ENCODE measurements around the gene ITPRIP.

- no peak for TF ChIP-seq EP300 (IDR thresholded peaks at IDR 0.05; ENCODE audit: low read depth)
- TF ChIP-seq, protein P1, sequence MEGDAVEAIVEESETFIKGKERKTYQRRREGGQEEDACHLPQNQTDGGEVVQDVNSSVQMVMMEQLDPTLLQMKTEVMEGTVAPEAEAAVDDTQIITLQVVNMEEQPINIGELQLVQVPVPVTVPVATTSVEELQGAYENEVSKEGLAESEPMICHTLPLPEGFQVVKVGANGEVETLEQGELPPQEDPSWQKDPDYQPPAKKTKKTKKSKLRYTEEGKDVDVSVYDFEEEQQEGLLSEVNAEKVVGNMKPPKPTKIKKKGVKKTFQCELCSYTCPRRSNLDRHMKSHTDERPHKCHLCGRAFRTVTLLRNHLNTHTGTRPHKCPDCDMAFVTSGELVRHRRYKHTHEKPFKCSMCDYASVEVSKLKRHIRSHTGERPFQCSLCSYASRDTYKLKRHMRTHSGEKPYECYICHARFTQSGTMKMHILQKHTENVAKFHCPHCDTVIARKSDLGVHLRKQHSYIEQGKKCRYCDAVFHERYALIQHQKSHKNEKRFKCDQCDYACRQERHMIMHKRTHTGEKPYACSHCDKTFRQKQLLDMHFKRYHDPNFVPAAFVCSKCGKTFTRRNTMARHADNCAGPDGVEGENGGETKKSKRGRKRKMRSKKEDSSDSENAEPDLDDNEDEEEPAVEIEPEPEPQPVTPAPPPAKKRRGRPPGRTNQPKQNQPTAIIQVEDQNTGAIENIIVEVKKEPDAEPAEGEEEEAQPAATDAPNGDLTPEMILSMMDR (IDR thresholded peaks at IDR 0.05), result no peak
- TF ChIP-seq POLR2AphosphoS5 (IDR thresholded peaks at IDR 0.05), result no peak
- no peak for TF ChIP-seq POLR2A (IDR thresholded peaks at IDR 0.05)
Measured at GRCh38 chr10:104348601-104349000, 10.3 kb upstream of the ITPRIP start.
